Measurements from ENCODE around the gene PAK3.

The PAK3 gene

GRCh38 chrX:111264385-111264784 lies 168.4 kb downstream of the PAK3 start:
- no peak for DNase-seq (ENCODE audit: low spot score)

- DNase-seq (ENCODE audit: low spot score): no peak
Observed at GRCh38 chrX:111265486-111265885, 169.5 kb downstream of the PAK3 start.

GRCh38 chrX:111268506-111268905 lies 172.5 kb downstream of the PAK3 start:
- no peak for DNase-seq (ENCODE audit: low spot score)

GRCh38 chrX:111270339-111270738 lies 174.3 kb downstream of the PAK3 start, which contains the start of gene CAPN6:
TSS of gene CAPN6 (minus strand) at chrX:111270483. CDS start at chrX:111263936, 6,547 bp downstream.
- DNase-seq (ENCODE audit: low spot score): peak; percentile 43
